ENCODE measurements around the gene BUD23. TPM values are rescaled to one million over a fixed set of nuclear protein-coding genes. Genes with fewer than 3 reads are reported as not detected.

Gene BUD23
- total RNA-seq, 1 donor from 2014 or later: 5.6 TPM

DNA sequence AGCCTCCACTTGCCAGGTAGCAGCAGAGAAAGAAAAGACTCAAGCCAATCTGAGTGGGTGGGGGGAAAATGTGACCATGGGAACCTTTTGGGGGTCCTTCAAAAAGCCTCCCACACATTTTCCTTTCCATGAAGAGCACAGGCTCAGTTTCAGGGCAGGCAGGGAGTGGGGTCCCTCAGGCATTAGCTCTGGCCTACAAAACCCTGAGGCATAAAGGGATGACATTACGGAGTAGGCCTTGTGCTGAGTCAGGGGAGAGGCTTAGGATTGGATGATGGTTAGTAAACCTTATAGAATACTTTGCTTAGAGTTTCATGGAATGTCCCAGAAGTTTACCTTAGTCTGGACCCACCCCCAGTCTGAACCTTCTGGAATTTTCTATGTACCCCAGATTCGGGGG lies 3.7 kb upstream of the BUD23 start:
- peaks cover 7 to 23% of the 10 kb centered on the region in 2 donors for H3K4me1 ChIP-seq
- no peak for TF ChIP-seq CTCF (IDR thresholded peaks at IDR 0.05)

DNA sequence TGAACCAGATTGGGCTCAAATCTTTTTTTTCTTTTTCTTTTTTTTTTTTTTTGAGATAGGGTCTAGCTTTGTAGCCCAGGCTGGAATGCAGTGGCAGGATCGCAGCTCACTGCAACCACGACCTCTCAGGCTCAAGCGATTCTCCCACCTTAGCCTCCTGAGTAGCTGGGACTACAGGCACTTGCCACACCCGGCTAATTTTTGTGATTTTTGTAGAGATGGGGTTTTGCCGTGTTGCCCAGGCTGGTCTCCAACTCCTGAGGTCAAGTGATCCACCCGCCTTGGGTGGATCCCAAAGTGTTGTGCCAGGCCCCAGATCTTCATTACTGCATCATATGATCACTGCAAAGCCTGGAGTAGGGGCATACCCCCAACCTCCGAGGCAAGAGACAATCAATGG lies 2.9 kb upstream of the BUD23 start:
- DNase-seq (ENCODE audit: low spot score in 2 of 2): no peak
- no peak overlapping the region for H3K27ac ChIP-seq
- no peaks in the 10 kb centered on the region for H3K27me3 ChIP-seq
- peaks cover 14 to 19% of the 10 kb centered on the region in 2 donors for H3K36me3 ChIP-seq
- H3K4me1 ChIP-seq: peaks cover 7 to 23% of the 10 kb centered on the region in 2 donors
- TF ChIP-seq CTCF (IDR thresholded peaks at IDR 0.05): no peak
- intact Hi-C loops (cut with DNase I): no loop called here
- no peak overlapping the region for H3K4me3 ChIP-seq
- no peaks in the 10 kb centered on the region for H3K9me3 ChIP-seq

More for the DNA sequence above, 3.7 kb upstream of the BUD23 start:
- Histone ChIP-seq H3K27me3 (no peaks in the 10 kb centered on the region), H3K36me3 (peaks cover 14 to 19% of the 10 kb centered on the region in 2 donors), H3K4me3 (no peak overlapping the region), H3K9me3 (no peaks in the 10 kb centered on the region), H3K27ac (no peak overlapping the region)
- intact Hi-C loops (cut with DNase I): no loop called here
- DNase-seq (ENCODE audit: low spot score in 2 of 2): no peak

DNA sequence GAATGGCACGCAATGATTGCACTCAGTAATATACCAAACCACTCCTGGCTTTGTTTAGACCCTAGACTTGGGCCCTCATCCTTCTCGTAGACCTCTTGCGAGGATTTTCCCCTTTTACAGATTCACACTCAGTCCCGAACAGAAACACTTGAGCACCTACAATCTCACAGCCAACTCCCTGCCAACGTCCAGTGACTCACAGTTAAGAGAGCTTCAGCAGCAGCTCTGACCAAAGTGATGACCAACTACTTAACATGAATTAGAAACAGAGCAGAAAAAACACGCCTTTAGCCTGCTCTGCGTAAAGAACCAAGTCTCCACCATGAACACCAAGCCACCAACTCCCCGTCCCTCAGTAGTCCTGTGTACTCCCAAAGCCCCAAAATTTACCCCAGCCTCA lies 2.4 kb upstream of the BUD23 start:
- Histone ChIP-seq H3K4me3 (no peak overlapping the region), H3K4me1 (peaks cover 7 to 23% of the 10 kb centered on the region in 2 donors), H3K27me3 (no peaks in the 10 kb centered on the region), H3K9me3 (no peaks in the 10 kb centered on the region), H3K27ac (no peak overlapping the region), H3K36me3 (peaks cover 14 to 19% of the 10 kb centered on the region in 2 donors)
- intact Hi-C loops (cut with DNase I): no loop called here
- no peak for TF ChIP-seq CTCF (IDR thresholded peaks at IDR 0.05)
- DNase-seq (ENCODE audit: low spot score in 2 of 2): no peak

- Histone ChIP-seq H3K27me3 (no peaks in the 10 kb centered on the region), H3K9me3 (no peaks in the 10 kb centered on the region), H3K4me3 (peak overlapping the region; percentile 82 to 99), H3K27ac (peak overlapping the region; percentile 86 to 90), H3K4me1 (peaks cover 7 to 23% of the 10 kb centered on the region in 2 donors), H3K36me3 (peaks cover 17 to 28% of the 10 kb centered on the region in 2 donors)
- no peak for DNase-seq (ENCODE audit: low spot score in 2 of 2)
- no peak for TF ChIP-seq CTCF (IDR thresholded peaks at IDR 0.05)
- intact Hi-C loops (cut with DNase I): loop anchor here (1.0 to 2.0 kb wide), 2 partner anchors 14 to 36 kb away; partner anchors contain the start of gene STX1A
These were observed 697 bp upstream of the BUD23 start for GRCh38 chr7:73682745-73683055.

DNA sequence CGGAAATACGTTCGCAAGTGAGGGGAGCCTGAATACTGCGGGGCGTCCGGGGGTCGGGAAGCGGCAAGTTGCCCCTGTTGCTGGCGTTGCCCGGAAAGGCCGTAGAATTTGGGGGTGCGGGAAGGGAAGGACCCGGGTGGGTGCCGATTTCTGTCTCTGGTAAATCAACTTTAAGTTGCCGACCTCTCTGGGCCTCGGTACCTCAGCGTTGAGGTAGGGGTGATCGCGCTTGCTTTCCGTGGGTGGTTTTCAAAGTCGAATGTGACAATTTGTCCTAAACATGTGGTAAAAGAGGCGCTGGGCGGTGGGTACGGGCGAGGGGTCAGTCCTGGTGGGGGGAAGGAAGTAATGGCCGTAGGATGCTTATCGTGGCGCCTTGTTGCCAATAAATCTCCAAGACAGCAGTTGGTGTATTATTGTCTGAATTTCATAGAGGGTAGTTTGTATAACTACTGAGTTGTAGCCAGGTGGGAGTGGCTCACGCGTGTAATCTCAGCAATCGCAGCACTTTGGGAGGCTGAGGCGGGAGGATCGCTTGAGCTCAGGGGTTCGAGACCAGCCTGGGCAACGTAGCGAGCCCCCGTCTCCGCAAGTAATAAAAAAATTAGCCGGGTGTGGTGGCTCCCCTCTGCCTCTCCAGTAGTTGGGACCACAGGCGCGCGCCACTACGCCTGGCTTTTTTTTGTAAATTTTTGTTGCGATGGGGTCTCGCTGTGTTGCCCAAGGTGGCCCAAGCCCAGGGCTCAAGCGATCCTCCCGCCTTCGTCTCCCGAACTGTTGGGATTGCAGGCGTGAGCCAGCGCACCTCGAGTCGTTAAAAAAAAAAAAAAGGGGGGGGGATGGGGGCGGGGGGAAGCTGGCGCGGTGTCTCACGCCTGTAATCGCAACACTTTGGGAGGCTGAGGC lies 644 bp downstream of the BUD23 start:
- intact Hi-C loops (cut with DNase I): loop anchor here (1.0 to 2.0 kb wide), 2 partner anchors 16 to 35 kb away; partner anchors contain the start of gene STX1A
- Histone ChIP-seq H3K36me3 (peaks cover 14 to 28% of the 10 kb centered on the region in 2 donors), H3K4me1 (peaks cover 7 to 23% of the 10 kb centered on the region in 2 donors), H3K9me3 (no peaks in the 10 kb centered on the region), H3K4me3 (peak overlapping the region; percentile 82 to 99), H3K27me3 (no peaks in the 10 kb centered on the region), H3K27ac (peak overlapping the region; percentile 80 to 90)
- TF ChIP-seq CTCF (IDR thresholded peaks at IDR 0.05): no peak
- no peak for DNase-seq (ENCODE audit: low spot score in 2 of 2)

Data from ascending aorta (tissue), 2 donors.